ENCODE results near the gene SMIM3.

GRCh38 chr5:150809363-150809762 is 30.8 kb downstream of the SMIM3 start:
- no peak for TF ChIP-seq CTCF (IDR thresholded peaks at IDR 0.05; ENCODE audit: insufficient read depth, low read length, poor library complexity, severe bottlenecking)
- no peak for TF ChIP-seq EZH2phosphoT487 (conservative IDR thresholded peaks at IDR 0.05; ENCODE audit: low read length)
